HG02610 (cell line): ENCODE data around the gene USP22.
"Not testable (repeated sequence)": the region's sequence is repeated elsewhere in the genome, so short reads cannot be mapped to it uniquely, and the experiment has no call there.

Experiments
- ATAC-seq: cut with Tn5 transposase; IDR thresholded peaks from one replicate; pipeline ENCODE4 v1.9.1; 2021; ENCODE audit warnings: mild to moderate bottlenecking, moderate library complexity; ENCODE audit not compliant: unreplicated experiment

The USP22 gene

DNA sequence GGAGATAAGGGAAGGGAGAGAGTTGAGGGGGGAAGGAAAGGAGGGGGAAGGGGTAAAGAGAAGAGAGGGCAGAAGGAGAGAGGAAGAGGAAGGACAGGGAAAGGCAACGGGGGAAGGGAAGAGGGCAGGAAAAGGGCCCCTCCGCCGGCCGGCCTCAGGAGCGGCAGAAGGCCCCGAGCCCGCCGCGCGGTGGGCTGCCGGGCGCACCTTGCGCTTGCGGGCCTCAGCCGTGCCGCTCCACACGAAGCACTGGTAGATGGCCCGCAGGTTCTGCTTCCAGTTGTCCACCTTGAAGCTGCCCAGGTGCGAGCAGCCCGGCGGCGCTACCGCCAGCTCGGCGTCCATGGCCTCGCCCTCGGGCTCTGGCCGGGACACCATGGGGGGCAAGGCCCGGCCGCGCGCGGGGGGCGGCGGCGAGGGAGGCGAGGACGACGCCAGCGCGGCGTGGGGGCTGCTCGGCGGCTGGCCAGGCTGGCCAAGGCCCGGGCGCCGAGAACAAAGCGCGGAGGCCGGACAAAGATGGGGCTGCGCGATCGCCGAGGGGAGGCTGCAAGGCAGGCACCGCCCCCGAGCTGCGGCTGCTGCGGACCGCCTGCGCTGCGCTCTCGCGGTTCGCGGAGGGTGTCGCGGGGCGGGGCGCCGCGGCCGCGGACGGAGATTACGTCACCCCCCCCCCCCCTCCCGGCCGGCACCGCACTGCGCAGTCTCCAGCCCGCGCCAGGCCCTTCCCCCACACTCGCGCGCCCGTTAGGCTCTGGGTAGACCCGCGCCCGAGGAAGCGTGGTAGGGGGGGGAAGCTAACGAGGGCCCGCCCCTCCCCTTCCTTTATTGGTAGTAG, at the start of gene USP22:
USP22 (minus strand) TSS at position 554 of the 838 bp plus-strand sequence; CDS start at position 378, 176 bp downstream.
- peak; percentile 61 for ATAC-seq

DNA sequence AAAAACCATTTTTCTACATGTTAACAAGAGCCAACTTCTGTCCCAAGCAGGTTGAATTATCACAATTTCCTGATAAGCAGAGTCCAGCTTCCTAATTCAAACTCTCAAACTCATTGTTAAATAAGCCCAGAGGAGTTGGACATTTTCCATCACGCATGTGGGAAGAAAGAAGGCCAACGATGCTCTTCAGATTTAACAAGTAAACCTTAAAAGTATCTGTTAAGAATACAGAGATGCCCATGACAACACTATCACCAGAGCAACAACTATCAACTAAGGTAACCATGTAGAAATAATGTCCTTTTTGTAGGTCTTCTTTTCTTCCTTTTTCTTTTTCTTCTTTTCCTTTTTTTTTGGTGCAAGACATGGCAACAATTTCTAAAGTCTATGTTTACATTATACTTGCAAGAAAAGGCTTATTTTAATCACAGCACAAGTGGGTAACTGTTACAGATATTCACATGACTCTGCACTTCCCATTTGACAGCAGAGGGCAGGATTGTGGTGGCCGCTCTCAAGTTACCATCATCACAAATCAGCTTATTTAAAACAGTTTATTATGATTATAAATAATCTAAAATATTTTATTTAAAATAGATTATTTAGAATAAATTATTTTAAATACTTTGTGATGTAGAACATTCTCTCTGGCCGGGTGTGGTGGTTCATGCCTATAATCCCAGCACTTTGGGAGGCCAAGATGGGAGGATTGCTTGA, 48.2 kb upstream of the USP22 start:
- ATAC-seq: no peak

DNA sequence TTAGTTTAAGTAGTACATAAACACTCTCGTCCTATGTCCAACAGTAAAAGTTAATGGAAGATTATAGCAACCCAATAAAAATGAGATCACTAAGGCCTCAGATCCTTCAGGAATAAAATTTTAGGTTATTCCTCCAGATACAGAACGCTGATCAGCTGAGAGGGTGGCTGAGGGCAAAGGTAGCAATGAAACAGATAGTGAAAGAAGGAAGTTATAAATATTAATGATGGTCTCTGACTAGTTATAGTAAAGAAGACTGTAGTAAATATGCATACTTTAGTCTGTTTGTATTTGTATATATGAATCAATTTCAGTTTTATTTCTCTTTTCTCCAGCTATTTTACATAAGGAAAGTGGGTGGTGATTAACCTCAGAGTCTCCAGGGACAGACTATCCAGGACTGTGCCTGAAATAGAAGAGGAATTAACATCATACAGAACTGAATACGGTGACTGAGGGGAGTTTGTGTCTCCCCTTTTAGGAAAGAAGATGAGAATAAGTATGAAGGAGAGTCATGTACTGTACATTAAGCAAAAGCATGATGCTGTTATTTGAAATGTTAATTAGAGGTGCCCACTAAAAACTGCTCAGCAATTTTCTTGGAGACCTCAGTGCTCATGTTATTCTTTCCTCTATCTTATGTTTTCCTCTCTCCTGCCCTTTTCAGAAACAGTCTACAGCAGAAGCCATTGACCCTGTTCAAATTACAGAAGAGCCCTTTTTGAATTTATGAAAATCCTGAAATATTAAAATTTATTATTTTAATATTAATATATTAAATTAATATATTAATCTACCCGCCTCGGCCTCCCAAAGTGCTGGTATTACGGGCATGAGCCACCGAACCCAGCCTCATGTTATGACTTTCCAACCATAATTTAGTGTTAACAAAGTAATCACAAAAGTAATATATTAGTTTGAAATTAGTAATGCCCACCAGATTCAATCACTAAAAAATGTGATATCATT, 47.4 kb upstream of the USP22 start:
- peak; percentile 66 for ATAC-seq

DNA sequence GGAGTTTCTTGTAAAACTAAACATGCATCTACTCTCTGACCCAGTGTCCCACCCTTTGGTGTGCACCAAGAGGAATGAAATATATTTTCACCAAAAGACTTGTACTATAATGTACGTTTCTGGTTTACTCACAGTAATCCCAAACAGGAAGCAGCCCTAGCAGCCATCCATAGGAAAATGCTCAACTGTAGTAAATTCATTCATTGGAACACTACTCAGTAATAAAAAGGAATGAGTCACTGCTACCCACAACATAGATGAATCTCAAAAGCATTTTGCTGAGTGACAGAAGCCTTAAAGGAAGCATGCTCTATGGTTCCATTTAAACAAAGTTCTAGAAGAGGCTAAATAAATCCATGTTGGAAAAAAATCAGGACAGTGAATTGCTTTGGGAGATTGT, 46.3 kb upstream of the USP22 start:
- no peak for ATAC-seq

GRCh38 chr17:21085707-21086106, 42.9 kb upstream of the USP22 start:
- no peak for ATAC-seq

DNA sequence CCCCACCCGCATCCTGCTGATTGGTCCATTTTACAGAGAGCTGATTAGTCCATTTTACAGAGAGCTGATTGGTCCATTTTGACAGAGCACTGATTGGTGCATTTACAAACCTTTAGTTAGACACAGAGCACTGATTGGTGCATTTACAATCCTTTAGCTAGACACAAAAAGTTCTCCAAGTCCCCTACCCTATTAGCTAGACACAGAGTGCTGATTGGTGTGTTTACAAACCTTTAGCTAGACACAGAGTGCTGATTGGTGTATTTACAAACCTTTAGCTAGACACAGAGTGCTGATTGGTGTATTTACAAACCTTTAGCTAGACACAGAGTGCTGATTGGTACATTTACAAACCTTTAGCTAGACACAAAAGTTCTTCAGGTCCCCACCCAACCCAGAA, 42.5 kb upstream of the USP22 start:
- not testable (repeated sequence) for ATAC-seq

GRCh38 chr17:21082001-21082436, 39.2 kb upstream of the USP22 start:
- ATAC-seq: no peak

DNA sequence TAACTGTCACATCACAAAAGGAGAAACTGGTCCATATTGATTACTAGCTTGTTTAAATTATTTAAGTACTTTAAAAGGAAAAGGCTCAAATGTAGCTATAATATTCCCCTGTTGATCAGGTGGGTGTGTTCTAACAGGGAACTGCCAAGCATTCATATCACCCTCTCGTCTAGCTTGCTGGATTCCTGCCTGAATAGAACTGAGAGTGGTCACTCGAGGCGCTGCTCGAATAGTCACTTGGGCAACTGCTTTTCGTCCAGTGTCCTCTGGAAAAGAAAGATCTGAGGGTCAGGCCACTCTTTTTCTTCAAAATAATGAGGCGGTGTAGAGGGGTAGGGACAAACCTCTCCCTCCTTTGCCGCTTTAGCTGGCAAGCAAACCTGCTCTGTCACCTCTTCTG, 36.4 kb upstream of the USP22 start:
- ATAC-seq: no peak

- ATAC-seq: no peak
Measured at GRCh38 chr17:21078016-21078780, 35.4 kb upstream of the USP22 start.

DNA sequence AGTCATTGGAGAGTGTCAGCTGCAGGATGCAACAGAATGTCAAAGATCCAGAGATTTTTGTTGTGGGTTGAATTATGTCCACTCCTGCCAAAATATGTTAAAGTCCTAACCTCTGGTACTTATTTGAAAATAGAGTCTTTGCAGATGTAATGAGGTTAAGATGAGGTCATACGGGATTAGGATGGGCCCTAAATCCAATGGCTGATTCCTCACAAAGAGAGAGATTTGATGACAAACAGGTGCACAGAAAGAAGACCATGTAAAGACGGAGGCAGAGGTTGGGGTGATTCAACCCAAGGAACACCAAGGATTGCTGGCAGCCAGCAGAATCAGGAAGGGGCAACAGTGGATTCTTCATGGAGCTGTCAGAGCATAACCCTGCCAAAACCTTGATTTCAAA, 34.5 kb upstream of the USP22 start:
- ATAC-seq: no peak

GRCh38 chr17:21076242-21076641, 33.4 kb upstream of the USP22 start:
- no peak for ATAC-seq

- no peak for ATAC-seq
Measured at GRCh38 chr17:21075739-21076085, 32.9 kb upstream of the USP22 start.

GRCh38 chr17:21072745-21073197, 30.0 kb upstream of the USP22 start:
- ATAC-seq: no peak

DNA sequence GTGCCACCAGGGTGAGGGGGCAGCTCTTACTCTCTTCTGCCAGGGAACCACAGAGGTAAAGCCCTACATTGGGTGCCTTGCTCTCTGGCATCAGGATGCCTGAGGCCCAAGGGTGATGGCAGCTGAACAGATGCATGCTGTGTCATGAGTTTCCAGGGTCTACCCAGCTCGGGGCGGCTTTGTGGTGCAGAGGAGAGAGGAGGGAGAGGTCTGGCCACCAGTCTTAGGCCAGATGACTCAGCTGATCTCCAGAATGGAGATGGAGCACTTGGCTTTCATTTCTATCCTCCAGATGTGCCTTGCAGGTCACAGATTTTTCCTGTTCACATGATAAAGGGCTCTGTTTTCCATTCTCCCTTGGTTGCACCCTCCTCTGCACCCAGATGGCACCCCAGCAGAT, 23.6 kb upstream of the USP22 start:
- ATAC-seq: no peak

- peak; percentile 68 for ATAC-seq
Measured at GRCh38 chr17:21061971-21062526, 19.2 kb upstream of the USP22 start.

GRCh38 chr17:21061158-21061835, 18.5 kb upstream of the USP22 start:
- no peak for ATAC-seq

DNA sequence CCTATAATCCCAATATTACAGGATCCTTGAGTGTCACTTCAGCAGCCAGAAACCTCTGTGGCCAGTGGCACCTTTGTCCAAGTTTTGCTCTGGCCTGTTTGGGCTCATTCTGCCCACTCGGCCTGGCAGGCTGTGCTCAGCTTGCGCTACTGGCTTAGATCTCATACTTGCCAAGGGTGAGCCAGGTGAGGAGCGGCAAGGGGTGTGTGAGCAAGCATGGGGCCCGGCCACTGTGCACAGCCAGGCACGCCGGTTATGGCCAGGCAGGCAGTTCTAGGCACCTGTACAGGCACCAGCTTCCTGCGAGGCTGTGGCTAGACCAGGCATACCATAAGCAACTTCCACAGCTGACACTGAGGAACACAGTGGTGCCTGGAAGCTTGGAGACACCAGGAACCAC, 16.9 kb upstream of the USP22 start:
- ATAC-seq: no peak

DNA sequence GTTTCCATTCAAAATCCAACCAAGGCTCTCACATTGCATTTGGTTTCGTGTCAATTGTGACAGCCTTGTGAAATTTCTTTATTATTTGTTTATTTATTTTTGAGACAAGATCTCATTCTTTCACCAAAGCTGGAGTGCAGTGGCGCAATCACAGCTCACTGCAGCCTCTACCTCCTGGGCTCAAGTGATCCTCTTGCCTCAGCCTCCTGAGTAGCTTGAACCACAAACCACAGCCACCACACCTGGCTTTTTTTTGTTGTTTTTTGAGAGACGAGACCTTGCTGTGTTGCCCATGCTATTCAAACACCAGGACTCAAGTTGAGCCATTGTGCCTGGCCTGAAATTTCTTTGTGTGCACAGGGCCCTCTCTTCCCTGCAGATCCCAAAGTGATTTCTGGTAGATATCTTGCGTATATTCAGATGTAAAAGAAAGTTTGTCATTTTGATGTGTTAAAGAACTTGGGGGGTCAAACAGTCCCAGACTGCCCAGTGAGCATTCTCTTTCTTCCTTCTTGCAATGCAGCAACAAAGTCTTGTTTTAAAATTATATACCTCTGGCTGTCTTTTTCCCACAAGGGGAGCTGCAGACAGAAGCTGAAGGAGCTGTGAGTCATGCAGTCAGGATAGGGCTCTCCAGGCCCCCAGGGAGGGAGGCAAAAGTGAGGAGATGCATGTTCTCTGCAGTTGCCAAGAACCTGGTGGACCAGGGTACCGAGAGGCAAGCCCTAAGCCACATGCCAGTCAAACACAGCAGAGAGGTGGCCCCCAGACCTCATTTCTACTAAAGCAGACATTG, 15.5 kb upstream of the USP22 start:
- ATAC-seq: no peak

DNA sequence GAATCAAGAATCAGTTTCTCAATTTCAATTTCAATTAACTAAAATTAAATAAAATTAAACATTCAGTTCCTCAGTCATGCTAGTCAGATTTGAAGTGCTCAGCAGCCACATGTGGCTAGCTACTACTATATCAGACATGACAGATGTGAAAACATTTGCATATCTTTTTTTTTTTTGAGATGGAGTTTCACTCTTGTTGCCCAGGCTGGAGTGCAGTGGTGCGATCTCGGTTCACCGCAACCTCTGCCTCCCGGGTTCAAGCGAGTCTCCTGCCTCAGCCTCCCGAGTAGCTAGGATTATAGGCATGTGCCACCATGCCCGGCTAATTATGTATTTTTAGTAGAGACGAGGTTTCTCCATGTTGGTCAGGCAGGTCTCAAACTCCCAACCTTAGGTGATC, 10.2 kb upstream of the USP22 start:
- ATAC-seq: peak; percentile 55
